Activated naive CD4-positive, alpha-beta T cell treated with anti-CD3 and anti-CD28 coated beads, Interleukin-2, amount 50 U/mL, for 72 hours (primary cell): Measurements from ENCODE around the gene NOL4L. TPM values are rescaled to one million over a fixed set of nuclear protein-coding genes. Genes with fewer than 3 reads are reported as not detected.

Experiments
- ATAC-seq, 2 donors: fragments of 150-1000 bp; cut with Tn5 transposase; 2 replicates each; pipeline ENCODE4 v1.10.0; 2021; ENCODE audit warnings: mild to moderate bottlenecking in 2 of 2, moderate library complexity in 2 of 2
- DNase-seq, 2 donors: peaks; one replicate each; pipeline ENCODE4 v3.0.0; 2021 to 2022; ENCODE audit warnings: low spot score in 2 of 2
- H3K27ac Mint-ChIP-seq, 2 donors: one replicate each; pipeline ENCODE4 v1.8.0; 2022; ENCODE audit warnings: mild to moderate bottlenecking in 2 of 2, mixed read lengths in 2 of 2
- H3K36me3 Mint-ChIP-seq, 2 donors: one replicate each; pipeline ENCODE4 v1.8.0; 2022; ENCODE audit warnings: mixed read lengths in 2 of 2
- H3K9me3 Mint-ChIP-seq, 2 donors: one replicate each; pipeline ENCODE4 v1.8.0; 2022; ENCODE audit warnings: mixed read lengths in 2 of 2
- total RNA-seq, 2 donors: library from RNA; stranded (reverse); gene quantifications; one replicate each; pipeline ENCODE4 v1.2.3, GENCODE V29; 2022

The NOL4L gene
- total RNA-seq, 2 donors from 2014 or later, result 21.2 to 30.7 TPM

DNA sequence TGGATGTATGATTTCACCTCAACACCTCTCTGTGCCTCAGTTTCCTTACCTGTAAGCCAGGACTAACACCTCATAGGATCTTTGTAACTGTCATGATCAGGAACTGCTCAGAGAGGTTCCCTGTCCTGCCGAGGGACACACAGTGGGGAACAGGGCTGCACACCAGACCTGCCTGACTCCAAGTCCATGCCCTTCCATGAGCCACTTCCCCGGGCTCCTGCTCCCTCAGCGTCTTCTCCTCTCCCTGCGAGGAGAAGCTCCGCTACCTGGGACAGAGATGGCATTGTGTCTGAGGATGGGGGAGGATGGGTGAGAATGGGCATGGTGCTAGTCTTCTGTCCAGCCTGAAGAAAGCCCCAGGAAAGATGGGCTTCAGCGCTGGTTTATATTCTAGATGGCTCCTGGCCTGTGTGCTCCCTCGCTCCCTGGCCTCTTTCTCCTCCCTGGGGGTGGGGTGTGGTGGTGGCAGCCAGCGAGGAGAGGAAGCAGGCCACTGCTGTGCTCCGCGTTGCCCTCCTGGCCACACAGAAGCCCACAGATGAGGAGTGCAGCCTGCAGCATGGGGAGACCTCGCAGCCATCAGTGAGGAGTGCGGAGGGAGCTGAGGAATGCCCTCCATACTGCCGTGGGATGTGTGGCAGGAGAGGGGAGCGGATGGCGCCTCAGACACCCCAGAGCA, 67.1 kb downstream of the NOL4L start:
- Mint-ChIP-seq H3K9me3 (no peaks in the 10 kb centered on the region), H3K27ac (peak overlapping the region in 1 of 2 donors; percentile 63), H3K36me3 (peaks cover 0 to 13% of the 10 kb centered on the region in 2 donors)
- no peak for DNase-seq
- no peak for ATAC-seq

DNA sequence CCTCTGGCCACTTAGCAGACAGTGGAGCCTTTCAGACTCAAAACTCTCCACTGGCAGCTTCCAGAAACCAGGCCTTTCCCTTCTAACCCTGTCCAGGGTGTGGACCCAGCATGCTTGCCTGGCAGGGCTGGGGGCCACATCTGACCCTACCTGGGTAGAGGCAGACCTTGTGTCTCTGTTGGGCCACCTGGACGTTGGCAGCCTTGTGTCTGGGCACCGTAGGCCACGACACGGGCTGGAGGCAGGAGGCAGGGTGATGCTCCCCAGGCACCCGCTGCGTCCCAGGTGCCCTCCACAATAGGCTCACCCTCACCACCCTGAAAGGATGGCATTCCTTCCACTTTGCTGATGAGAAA, 67.6 kb downstream of the NOL4L start:
- H3K9me3 Mint-ChIP-seq, result no peaks in the 10 kb centered on the region
- H3K27ac Mint-ChIP-seq, result no peak overlapping the region
- DNase-seq, result no peak
- peaks cover 0 to 13% of the 10 kb centered on the region in 2 donors for H3K36me3 Mint-ChIP-seq
- no peak for ATAC-seq

DNA sequence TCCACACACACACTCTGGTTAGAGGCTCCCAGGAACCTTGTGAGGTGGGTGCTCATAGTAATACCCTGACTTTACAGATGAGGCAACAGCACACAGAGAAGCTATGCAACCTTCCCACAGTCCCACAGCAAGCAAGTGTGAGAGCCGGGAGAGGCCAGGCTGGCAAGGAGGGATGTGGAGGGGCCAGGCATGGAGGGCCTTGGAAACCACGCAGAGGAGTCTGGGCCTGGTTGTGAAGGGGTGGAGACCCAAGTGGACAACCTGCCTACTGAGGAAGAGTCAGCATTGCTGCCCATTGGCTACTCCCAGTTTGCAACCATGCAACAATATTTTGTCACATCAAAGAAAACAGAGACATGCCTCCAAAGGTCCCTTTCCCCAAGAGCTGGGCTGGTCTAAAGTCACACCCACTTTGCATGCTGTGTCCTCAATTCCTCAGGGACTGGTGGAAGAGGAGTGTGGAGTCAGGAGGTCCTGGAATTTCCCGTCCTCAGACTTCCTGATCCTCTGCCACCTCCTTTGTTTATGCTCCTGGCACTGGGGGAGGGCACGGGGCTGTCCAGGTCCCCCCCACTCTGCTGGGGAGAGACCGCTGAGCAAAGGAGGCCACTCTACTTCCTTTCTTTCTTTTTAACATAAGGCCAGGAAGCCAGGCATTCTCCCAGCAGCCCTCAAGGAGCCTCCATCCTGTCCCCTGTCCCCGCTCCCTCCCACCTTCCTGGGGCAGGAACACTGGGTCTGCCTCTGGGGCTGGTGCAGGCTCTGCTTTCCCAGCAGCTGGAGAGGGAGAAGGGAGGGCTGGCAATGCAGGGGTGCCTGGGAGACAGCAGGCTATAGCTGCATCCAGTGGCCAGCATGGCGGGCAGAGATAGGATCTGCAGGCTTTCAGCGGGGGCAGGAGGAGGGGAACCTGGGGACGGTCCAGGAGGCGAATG, 68.3 kb downstream of the NOL4L start:
- Mint-ChIP-seq H3K9me3 (no peaks in the 10 kb centered on the region), H3K27ac (peak overlapping the region in 1 of 2 donors; percentile 88), H3K36me3 (peaks cover 0 to 13% of the 10 kb centered on the region in 2 donors)
- no peak for DNase-seq
- ATAC-seq, result no peak

DNA sequence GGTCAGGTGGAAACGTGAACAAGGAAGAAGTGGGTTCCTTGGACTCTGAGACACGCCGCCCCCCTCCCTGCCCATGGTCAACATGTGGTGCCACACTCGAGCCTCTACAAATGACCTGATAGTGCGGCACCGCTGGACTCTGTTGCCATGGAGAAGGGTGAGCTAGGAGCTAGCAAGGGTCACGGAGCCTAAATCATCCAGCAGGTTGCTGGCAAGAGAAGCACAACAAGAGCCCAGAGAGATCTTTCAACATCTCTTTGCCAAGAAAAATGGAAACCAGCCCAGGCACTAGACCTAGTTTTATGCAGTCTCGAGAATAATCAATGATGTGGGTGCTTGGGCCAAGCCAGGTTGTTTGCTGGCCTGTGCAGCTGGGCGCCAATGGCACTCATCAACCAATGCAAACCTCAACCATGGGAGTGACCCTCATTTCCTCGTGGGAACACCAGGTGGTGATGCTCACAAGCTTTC, 69.5 kb downstream of the NOL4L start:
- no peak overlapping the region for H3K27ac Mint-ChIP-seq

DNA sequence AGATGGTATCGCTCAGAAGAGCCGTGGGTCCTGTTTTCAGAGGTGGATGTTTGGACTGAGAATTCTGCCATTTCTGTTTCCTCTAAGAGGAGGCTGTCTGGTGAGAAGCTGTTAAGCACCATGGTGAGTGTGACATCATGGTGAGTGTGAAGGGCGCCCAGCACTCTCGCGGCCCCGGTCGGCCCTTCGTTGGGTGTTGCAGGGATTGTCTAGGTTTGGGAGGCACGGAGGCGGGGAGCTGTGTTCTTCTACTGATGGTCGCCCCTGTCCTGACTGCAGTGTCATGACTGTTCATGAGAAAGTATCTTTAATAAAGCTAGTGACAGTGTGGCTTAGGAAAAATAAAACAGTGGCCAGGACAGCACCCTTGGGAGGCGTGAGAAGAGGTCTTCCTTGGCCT, 70.4 kb downstream of the NOL4L start:
- ATAC-seq, result no peak
- DNase-seq, result no peak
- Mint-ChIP-seq H3K27ac (peak overlapping the region; percentile 76 to 87), H3K36me3 (peaks cover under 1 to 13% of the 10 kb centered on the region in 2 donors), H3K9me3 (no peaks in the 10 kb centered on the region)

More for the DNA sequence above, 69.5 kb downstream of the NOL4L start:
- Mint-ChIP-seq H3K36me3 (peaks cover 0 to 13% of the 10 kb centered on the region in 2 donors), H3K9me3 (no peaks in the 10 kb centered on the region)
- DNase-seq (no peak), ATAC-seq (no peak)

DNA sequence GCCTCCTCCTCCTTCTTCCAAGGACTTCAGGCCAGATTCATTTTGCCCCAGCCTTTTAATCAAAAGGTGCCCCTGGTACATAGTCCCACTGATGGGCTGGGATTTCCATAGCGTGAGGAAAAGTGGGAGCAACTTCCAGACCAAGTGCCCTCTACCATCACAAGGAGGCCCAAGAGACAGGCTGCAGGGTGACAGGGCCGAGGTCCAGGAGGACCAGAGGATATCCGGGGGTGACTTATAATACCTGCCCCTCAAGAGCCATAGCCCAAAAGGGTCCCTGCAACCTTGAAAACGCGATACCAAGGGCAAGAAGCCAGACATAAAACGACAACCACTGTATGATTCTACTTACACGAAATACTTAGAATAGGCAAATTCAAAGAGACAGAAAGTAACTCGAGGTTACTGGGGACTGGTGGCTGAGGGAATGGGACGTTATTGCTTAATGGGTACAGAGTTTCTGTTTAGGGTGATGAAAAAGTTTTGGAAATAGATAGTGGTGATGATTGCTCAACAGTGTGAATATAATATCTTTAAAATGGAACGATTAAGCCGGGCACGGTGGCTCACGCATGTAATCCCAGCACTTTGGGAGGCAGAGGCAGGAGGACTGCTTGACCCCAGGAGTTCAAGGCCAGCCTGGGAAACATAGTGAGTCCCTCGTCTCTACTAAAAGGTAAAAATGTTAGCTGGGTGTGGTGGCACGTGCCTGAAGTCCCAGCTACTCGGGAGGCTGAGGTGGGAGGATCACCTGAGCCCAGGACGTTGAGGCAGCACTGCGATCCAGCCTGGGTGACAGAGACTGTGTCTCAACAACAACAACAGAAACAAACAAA, 71.9 kb downstream of the NOL4L start:
- no peaks in the 10 kb centered on the region for H3K9me3 Mint-ChIP-seq
- H3K36me3 Mint-ChIP-seq, result peaks cover 4 to 13% of the 10 kb centered on the region in 2 donors
- H3K27ac Mint-ChIP-seq, result peak overlapping the region; percentile 3 to 87
- peak in 1 of 2 donors; percentile 40 for DNase-seq
- no peak for ATAC-seq

DNA sequence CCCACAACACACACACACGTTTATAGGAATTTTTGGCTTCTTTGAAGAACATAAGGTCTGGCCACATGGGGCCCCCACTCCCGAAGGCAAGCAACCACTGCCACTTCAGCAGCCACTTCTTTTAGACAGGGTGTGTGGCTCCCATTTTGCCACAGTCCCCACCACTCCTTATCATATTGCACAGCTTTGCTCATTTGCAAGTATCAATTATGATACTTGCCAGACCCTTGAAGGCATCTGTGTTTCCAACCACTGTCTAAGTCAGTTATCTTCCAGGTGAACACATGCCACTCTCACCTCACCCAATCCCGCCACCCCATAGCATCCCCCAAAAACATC, 73.1 kb downstream of the NOL4L start:
- Mint-ChIP-seq H3K27ac (peak overlapping the region; percentile 87 to 94), H3K9me3 (no peaks in the 10 kb centered on the region), H3K36me3 (peaks cover 4 to 13% of the 10 kb centered on the region in 2 donors)
- DNase-seq (no peak), ATAC-seq (no peak)

DNA sequence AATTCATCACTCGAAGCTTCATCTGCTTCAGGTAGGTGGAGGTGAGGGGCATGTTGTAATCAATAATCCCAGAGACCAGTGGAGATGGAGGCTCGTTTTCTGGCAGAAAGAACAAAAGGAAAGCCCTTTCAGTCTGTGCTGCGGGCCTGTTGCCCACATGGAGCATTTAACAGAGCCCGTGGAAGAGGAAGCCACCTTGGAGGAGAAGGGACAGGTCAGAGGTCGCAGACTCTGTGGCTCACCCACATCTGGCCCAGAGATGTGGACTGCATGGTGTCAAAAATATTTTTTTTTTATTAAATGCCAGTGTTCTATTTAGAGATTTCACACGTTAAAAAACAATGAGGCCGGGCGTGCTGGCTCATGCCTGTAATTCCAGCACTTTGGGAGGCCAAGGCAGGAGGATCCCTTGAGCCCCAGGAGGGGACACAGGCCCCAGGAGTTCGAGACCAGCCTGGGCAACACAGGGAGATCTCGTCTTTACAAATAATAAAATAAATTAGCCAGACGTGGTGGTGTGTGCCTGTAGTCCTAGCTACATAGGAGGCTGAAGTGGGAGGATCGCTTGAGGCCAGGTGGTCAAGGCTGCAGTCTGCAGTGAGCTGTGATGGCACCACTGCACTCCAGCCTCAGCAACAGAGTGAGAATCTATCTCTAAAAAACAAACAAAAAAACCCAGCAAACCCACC, 73.6 kb downstream of the NOL4L start:
- Mint-ChIP-seq H3K27ac (peak overlapping the region; percentile 87 to 94), H3K36me3 (peaks cover 4 to 13% of the 10 kb centered on the region in 2 donors), H3K9me3 (no peaks in the 10 kb centered on the region)
- ATAC-seq (no peak), DNase-seq (peak in 1 of 2 donors; percentile 21)

DNA sequence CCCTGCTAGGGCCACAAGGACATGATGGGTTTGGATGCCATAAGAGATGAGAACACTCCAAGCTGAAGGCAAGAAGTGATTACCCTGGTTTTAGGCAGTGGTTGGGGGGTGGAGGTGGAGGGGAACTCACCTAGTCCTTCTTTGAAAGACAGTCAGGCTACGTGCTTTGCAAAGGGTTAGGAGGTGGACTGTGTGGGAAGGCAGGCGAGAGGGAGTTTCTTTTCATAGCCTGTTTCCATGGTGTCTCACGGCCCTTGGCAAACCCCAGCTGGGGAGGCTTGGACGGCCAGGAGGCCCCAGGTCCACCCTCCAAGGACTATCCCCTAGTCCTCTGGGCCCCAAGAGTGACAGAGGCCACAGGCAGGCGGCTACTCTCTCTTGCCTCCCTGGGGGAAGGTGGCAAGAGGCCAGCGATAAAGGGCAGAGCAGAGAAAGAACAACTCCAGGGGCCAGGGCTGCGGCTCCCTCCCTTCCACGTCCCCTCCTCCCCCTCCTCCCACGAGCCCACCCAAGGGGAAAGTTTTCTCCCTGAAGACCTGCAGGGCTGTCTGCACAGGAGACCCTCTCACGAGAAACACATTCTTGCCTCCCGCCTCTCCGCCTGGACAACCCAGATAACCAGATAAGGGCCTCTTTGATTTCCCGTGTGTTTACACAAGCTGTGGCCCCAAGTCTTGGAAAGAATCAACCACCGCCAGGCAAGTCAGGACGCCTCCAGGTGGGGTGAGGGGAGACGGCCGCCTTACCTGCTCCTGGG, 74.4 kb downstream of the NOL4L start:
- DNase-seq (peak in 1 of 2 donors; percentile 57), ATAC-seq (peak; percentile 42 to 59)
- Mint-ChIP-seq H3K9me3 (no peaks in the 10 kb centered on the region), H3K36me3 (peaks cover 4 to 8% of the 10 kb centered on the region in 2 donors), H3K27ac (peak overlapping the region; percentile 87 to 94)

DNA sequence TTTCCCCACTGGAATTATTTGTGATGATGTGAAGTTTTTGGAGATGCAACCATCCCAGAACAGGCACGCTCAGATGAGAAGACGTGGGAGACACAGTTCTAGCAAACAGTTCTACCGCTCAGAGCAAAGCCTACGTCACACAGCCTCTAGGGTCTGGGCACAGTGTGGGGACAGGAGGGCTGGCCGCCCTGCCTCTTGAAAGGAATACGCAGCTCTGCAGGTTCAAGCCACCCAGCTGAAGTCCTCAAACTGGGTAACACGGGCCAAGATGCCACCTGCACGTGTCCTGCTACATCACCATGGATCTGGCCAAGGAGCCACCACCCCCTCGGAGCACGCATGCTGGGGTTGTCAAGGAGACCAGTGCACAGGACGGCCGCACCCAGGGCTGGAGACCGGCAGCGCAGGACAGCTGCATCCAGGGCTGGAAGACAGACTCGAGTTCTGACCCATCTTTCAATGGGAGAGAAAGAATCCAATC, 75.0 kb downstream of the NOL4L start:
- peaks cover 4 to 7% of the 10 kb centered on the region in 2 donors for H3K36me3 Mint-ChIP-seq
- peak overlapping the region; percentile 87 to 94 for H3K27ac Mint-ChIP-seq
- H3K9me3 Mint-ChIP-seq, result no peaks in the 10 kb centered on the region
- ATAC-seq (peak; percentile 9 to 37), DNase-seq (no peak)

DNA sequence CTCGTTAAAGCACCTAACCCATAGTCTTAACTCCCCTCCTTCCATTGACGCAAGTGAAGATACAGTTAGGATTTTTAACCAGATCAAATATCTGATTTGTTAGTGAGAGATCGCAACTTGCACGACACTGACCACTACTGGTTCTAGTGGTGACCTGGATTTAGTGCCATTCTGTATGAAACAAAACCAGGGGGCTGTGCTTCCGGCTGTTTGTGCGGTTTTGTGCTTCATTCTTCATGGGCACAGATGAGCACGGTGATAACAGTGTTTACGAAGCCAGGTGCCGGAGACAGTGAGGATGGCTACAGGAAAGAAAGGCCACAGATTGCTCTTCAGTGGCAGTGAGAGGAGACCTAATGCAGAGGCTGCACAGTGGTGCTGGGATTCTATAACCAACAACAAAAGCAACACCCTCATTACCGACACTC, 75.5 kb downstream of the NOL4L start:
- peak; percentile 69 to 74 for ATAC-seq
- H3K27ac Mint-ChIP-seq, result peak overlapping the region; percentile 87 to 94
- no peaks in the 10 kb centered on the region for H3K9me3 Mint-ChIP-seq
- peaks cover 2 to 4% of the 10 kb centered on the region in 2 donors for H3K36me3 Mint-ChIP-seq
- peak in 1 of 2 donors; percentile 77 for DNase-seq

DNA sequence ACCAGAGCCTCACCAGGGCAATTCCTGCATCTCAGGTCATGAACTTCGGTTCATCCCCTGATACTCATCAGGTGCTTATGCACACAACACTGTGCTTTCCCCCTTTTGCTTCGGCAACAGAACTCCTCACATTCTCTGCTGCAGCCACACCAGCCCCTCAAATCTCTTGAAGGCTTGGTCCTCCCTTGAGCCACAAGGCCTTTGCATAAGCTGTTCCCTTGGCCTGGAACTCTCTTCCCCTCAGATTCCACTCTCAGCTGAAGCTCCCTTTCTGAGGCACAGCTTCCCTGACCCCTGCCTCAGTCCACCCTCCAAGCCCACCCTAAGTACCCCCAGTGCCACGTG, 76.4 kb downstream of the NOL4L start:
- Mint-ChIP-seq H3K36me3 (peaks cover 4% of the 10 kb centered on the region in 2 donors), H3K27ac (peak overlapping the region in 1 of 2 donors; percentile 87), H3K9me3 (no peaks in the 10 kb centered on the region)
- ATAC-seq (no peak), DNase-seq (peak in 1 of 2 donors; percentile 44)

DNA sequence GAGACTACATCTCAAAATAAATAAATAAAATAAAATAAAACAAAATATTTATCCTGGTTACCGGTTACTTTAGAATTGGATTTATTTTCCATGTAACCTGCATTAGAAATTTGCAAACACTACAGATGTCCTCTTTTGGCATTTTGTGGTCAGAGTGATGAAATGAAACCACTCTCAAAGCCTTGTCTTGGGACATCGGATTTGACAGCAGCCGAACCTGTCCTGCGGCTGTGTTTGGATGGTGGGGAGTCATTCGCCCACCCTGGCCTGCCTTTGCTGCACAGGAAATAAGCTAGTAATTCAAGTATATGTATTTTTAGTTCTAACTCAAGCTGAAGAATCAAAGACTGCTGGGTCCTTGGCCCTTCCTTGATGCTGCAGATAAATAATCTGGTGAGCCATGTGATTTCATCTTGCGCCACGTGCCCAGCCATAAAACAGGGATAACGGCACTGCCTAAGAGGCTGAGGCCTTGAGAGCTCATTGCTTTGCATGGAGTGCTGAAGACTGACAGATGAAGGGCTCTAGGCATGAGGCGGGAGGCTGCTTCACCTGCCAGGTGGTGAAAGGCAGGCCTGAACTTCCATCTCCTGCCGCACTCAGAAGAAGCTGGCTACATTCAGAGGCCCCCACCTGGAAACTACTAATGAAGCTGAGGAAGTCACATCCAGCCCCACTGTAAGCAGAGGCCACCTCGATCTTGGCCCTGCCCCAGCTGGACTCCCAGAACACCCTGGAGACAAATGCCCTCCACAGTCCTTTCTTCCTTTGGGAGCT, 76.9 kb downstream of the NOL4L start:
- Mint-ChIP-seq H3K36me3 (peaks cover 4 to 5% of the 10 kb centered on the region in 2 donors), H3K27ac (peak overlapping the region in 1 of 2 donors; percentile 87), H3K9me3 (no peaks in the 10 kb centered on the region)
- ATAC-seq (no peak), DNase-seq (no peak)

DNA sequence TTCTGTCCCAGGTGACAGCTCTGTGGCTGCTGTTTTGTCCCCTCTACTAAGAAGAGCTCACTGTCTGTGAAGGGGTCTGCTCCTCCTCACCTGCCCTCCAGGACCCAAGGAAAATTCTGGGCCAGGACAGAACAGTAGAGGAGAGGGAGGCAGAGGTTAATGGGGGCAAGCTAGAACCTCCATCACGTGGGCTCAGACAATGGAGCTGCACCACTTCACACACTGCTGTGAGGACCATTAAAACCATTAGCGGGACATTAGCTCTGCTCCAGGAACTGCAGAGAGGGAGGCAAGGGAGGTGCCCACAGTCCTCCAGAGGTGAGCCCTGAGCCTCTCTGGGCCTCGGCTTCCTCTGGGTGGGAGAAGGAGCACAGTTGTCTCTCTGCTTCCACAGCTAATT, 78.4 kb downstream of the NOL4L start:
- ATAC-seq, result no peak
- DNase-seq, result peak in 1 of 2 donors; percentile 38
- Mint-ChIP-seq H3K27ac (no peak overlapping the region), H3K9me3 (no peaks in the 10 kb centered on the region), H3K36me3 (peaks cover 4 to 5% of the 10 kb centered on the region in 2 donors)
